WERI-Rb-1 (cell line): ENCODE data around the gene CALD1.

Experiments used
- DNase-seq: peaks from one replicate; pipeline ENCODE4 v3.0.0-alpha.2; 2020
- H3K27ac ChIP-seq: fragments of 250-450 bp; sonication (Bioruptor Pico); 2 replicates; pipeline ENCODE4 v1.5.1; 2020; ENCODE audit warnings: mild to moderate bottlenecking, moderate library complexity
- H3K27me3 ChIP-seq: fragments of 250-450 bp; sonication (Bioruptor Pico); 2 replicates; pipeline ENCODE4 v1.5.1; 2021; ENCODE audit warnings: mild to moderate bottlenecking, low read depth, moderate library complexity; ENCODE audit not compliant: insufficient read depth, severe bottlenecking
- H3K36me3 ChIP-seq: fragments of 250-450 bp; sonication (Bioruptor Pico); 2 replicates; pipeline ENCODE4 v1.5.1; 2020; ENCODE audit warnings: mild to moderate bottlenecking, moderate library complexity
- H3K4me3 ChIP-seq: 2 replicates; pipeline ENCODE4 v1.5.1; 2011; ENCODE audit warnings: low read depth, mild to moderate bottlenecking, control low read depth, low read length
- H3K9me3 ChIP-seq: fragments of 250-450 bp; sonication (Bioruptor Pico); 2 replicates; pipeline ENCODE4 v1.5.1; 2021; ENCODE audit warnings: mild to moderate bottlenecking, moderate library complexity; ENCODE audit not compliant: severe bottlenecking
- TF ChIP-seq, protein P1 (sequence below): IDR thresholded peaks from 2 replicates; pipeline ENCODE4 v1.5.1; 2011; ENCODE audit warnings: low read depth, mild to moderate bottlenecking, control low read depth, inconsistent platforms, low read length

Gene CALD1

DNA sequence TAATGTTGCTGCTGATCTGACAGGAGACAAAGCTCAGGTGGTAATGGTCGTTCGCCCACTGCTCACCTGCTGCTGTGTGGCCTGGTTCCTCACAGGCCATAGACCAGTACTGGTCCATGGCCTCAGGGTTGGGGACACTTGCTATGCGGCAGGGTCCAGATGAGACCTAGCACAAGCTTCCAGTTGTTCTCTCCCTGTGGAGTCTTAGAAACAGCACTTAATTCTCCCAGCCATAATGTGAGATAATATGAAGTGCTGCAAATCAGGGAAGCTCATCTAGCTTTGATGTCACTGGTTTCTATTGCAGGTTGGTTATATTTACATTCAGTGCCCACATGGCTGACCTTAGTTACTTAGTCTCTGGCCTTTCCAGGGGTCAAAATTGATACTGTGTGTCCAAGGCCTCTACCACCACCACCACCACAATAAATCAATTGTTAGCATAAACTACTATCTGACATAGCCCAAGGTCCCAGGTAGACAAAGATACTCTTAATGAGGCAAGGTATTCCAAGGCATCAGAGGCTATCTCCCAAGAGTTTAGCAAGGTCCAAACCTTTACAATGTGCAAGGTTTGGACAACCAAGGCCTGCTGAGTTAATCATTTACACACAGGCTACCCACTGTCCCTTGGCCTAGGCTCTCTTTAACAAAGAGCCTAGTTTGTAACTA is 217.9 kb downstream of the CALD1 start:
- H3K27me3 ChIP-seq: no peaks in the 10 kb centered on the region
- H3K36me3 ChIP-seq: peaks cover 22% of the 10 kb centered on the region
- no peak overlapping the region for H3K4me3 ChIP-seq
- H3K9me3 ChIP-seq: no peaks in the 10 kb centered on the region
- TF ChIP-seq, protein P1, sequence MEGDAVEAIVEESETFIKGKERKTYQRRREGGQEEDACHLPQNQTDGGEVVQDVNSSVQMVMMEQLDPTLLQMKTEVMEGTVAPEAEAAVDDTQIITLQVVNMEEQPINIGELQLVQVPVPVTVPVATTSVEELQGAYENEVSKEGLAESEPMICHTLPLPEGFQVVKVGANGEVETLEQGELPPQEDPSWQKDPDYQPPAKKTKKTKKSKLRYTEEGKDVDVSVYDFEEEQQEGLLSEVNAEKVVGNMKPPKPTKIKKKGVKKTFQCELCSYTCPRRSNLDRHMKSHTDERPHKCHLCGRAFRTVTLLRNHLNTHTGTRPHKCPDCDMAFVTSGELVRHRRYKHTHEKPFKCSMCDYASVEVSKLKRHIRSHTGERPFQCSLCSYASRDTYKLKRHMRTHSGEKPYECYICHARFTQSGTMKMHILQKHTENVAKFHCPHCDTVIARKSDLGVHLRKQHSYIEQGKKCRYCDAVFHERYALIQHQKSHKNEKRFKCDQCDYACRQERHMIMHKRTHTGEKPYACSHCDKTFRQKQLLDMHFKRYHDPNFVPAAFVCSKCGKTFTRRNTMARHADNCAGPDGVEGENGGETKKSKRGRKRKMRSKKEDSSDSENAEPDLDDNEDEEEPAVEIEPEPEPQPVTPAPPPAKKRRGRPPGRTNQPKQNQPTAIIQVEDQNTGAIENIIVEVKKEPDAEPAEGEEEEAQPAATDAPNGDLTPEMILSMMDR: no peak
- DNase-seq: no peak
- H3K27ac ChIP-seq: no peak overlapping the region

DNA sequence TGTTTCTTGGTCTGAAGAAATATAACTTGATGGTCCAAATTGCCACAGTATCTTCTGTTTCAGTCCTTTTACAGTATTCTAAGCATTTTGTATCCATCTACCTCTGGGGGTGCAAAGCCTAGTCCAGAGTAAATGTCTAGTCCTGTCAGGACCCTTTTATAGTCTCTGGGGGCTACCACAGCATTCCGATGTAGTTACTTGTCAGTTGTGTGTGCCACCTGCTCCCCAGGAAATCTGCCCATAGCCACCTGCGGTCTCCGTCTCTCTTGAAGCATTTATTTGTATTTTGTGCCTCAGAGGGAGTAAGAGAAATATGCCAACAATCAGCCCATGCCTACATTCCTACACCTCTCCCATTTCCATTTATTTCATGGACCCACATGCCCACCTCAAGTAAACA is 219.7 kb downstream of the CALD1 start:
- H3K27me3 ChIP-seq: no peaks in the 10 kb centered on the region
- H3K27ac ChIP-seq: no peak overlapping the region
- DNase-seq: no peak
- H3K36me3 ChIP-seq: peaks cover 10% of the 10 kb centered on the region
- H3K4me3 ChIP-seq: no peak overlapping the region
- H3K9me3 ChIP-seq: no peaks in the 10 kb centered on the region
- TF ChIP-seq, protein P1: no peak

DNA sequence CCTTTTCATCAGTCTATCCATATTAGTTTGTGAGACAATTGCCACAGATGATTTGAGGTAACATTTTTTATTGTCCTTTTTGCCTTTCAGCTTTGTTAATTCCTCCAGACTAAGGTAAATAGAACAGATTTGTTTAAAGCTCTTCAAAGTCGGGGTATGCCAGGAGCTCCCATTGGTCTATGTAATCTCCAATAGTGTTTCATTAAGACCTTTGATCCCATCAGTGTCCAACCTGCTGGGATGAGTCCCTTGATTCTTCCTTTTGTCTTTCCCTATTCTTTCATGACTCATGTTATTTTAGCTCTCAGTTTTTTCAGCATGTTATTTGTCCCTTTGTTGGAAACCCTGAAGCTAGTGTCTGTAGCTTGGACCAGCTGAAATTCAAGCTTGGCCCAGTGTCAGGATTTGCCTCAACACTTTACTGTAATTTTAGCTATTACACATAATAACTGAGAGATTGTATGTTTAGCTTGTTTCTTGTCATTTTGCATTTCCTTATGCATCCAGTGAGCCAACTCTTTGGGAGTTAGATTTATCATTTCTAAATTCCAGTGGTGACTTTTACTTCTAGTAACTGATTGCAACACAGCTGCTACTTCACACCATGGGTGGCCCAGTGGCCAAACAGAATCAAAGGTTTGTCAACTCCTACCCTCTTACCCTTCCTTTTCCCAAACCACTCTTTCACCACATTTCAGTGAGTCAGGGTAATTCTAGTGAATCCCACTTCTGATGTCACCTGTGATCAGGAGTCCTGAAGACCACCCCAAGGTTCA is 222.1 kb downstream of the CALD1 start:
- Histone ChIP-seq H3K27ac (no peak overlapping the region), H3K4me3 (no peak overlapping the region), H3K36me3 (no peaks in the 10 kb centered on the region), H3K9me3 (no peaks in the 10 kb centered on the region), H3K27me3 (no peaks in the 10 kb centered on the region)
- TF ChIP-seq, protein P1: no peak
- no peak for DNase-seq

DNA sequence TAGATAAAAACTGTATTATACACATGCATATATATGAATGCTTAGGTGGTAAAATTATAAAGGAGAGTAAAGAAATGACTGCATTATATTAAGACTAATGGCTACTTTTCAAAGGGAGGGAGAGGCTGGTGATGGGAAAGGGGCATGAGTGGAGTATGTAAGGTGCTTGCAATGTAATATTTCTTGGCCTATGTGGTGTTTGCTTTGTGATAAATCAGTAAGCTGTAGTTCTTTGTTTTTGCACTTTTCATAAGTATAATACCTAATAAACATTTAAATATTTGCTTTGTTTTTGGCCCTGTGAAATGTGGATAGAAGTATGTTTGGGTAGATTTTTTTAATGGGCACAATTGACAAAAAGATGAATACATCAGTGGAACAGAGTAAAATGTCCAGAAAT is 232.8 kb downstream of the CALD1 start:
- Histone ChIP-seq H3K9me3 (no peaks in the 10 kb centered on the region), H3K27me3 (no peaks in the 10 kb centered on the region), H3K4me3 (no peak overlapping the region), H3K27ac (no peak overlapping the region), H3K36me3 (no peaks in the 10 kb centered on the region)
- no peak for DNase-seq
- TF ChIP-seq, protein P1: no peak
